Ectodermal cell (in vitro differentiated cells): ENCODE results near the gene TBXAS1.

Experiments used
- H3K27ac ChIP-seq: 2 replicates; pipeline ENCODE4 v1.7.0; 2013; ENCODE audit warnings: mild to moderate bottlenecking, low read depth, low read length; ENCODE audit not compliant: insufficient read depth, poor library complexity, severe bottlenecking
- H3K27me3 ChIP-seq: 2 replicates; pipeline ENCODE4 v1.7.0; 2013; ENCODE audit warnings: mild to moderate bottlenecking, low read length; ENCODE audit not compliant: insufficient read depth, control insufficient read depth, poor library complexity, severe bottlenecking
- H3K36me3 ChIP-seq: one replicate; pipeline ENCODE4 v1.7.0; 2013; ENCODE audit warnings: low read length; ENCODE audit not compliant: control insufficient read depth, insufficient read depth
- H3K4me1 ChIP-seq: one replicate; pipeline ENCODE4 v1.7.0; 2013; ENCODE audit warnings: low read length; ENCODE audit not compliant: control insufficient read depth, insufficient read depth
- H3K4me3 ChIP-seq: 2 replicates; pipeline ENCODE4 v1.7.0; 2013; ENCODE audit warnings: low read depth, low read length, control low read depth; ENCODE audit not compliant: insufficient read depth
- H3K9me3 ChIP-seq: 2 replicates; pipeline ENCODE4 v1.7.0; 2013; ENCODE audit warnings: mild to moderate bottlenecking, low read length, moderate library complexity; ENCODE audit not compliant: control insufficient read depth
- WGBS, 2 experiments: methylation state at CpG; one replicate each; pipeline ENCODE4 v1.1.7; 2013; ENCODE audit warnings: missing lambda C conversion rate in 2 of 2; 5-methylcytosine and 5-hydroxymethylcytosine counted together

Gene TBXAS1

DNA sequence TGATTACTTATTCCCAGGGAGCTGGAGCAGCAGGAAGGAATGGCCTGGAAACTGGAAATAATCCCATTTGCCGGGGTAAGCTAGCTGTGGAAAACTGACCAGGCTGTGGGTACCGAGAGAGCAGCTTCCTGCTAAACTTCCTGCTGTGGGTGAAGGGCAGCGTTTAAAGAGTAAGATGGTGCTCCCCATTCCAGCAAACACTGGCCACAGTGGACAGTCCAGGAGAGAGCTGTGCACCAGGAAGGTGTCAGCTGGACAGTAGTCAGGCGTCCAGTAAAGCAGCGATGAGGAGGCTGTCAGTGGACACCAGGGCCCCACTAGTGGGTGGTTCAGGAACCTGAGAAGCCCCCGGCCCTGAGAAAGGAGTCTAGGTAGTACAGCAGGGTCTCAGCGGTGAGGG lies 55.4 kb downstream of the TBXAS1 start:
- Histone ChIP-seq H3K36me3 (no peaks in the 10 kb centered on the region), H3K27ac (no peak overlapping the region), H3K4me1 (no peaks in the 10 kb centered on the region), H3K4me3 (no peak overlapping the region), H3K9me3 (no peaks in the 10 kb centered on the region), H3K27me3 (no peaks in the 10 kb centered on the region)
- WGBS, 2 experiments: 95 to 96% methylated on average over 7 of the region's 7 CpGs

DNA sequence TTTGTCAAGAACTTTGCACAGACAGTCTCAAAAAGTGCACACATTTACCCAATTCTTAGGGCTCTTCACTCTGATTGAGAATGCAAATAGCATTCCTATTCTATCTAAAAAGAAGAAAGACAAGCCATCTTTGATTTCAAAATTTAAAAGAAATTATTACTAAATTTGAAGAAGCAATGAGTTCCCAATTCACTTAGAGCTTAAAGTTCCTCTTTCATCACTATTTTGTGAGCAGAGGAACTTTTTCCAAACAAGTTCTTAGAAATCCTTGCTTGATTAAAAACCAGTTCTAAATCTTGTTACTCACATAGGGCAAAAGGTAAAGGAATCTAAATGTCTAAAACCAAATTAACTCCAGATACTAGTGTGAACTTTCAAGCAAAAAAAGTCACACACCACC lies 56.4 kb downstream of the TBXAS1 start:
- Histone ChIP-seq H3K4me3 (no peak overlapping the region), H3K27me3 (no peaks in the 10 kb centered on the region), H3K27ac (no peak overlapping the region), H3K36me3 (no peaks in the 10 kb centered on the region), H3K4me1 (no peaks in the 10 kb centered on the region), H3K9me3 (no peaks in the 10 kb centered on the region)

- 86 to 88% methylated on average over 1 of the region's 2 CpGs for WGBS, 2 experiments
- Histone ChIP-seq H3K27me3 (no peaks in the 10 kb centered on the region), H3K36me3 (no peaks in the 10 kb centered on the region), H3K9me3 (no peaks in the 10 kb centered on the region), H3K27ac (no peak overlapping the region), H3K4me1 (no peaks in the 10 kb centered on the region), H3K4me3 (no peak overlapping the region)
Observed at GRCh38 chr7:139886206-139886605, 57.1 kb downstream of the TBXAS1 start.

DNA sequence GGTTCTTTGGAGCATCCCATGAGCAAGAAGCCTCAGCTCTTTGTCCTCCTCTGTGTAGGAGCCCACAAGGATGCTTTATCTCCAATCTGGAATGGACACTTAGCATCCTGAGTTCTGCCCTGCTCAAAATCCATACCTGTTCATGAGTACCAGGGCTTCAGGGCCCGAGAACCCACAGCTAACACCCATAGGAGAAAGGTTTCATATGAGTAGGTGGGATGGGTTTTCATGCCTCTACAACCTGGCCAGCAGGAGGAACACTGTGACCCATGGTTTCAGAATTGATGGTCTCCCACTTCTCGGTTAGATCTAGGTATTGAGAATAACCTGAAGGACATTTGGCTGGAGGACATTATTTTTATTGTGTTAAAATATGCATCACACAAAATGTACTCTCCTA lies 57.8 kb downstream of the TBXAS1 start:
- H3K36me3 ChIP-seq: no peaks in the 10 kb centered on the region
- H3K27ac ChIP-seq: no peak overlapping the region
- no peak overlapping the region for H3K4me3 ChIP-seq
- no peaks in the 10 kb centered on the region for H3K9me3 ChIP-seq
- 91 to 100% methylated on average over 2 of the region's 2 CpGs for WGBS, 2 experiments
- H3K4me1 ChIP-seq: no peaks in the 10 kb centered on the region
- no peaks in the 10 kb centered on the region for H3K27me3 ChIP-seq

DNA sequence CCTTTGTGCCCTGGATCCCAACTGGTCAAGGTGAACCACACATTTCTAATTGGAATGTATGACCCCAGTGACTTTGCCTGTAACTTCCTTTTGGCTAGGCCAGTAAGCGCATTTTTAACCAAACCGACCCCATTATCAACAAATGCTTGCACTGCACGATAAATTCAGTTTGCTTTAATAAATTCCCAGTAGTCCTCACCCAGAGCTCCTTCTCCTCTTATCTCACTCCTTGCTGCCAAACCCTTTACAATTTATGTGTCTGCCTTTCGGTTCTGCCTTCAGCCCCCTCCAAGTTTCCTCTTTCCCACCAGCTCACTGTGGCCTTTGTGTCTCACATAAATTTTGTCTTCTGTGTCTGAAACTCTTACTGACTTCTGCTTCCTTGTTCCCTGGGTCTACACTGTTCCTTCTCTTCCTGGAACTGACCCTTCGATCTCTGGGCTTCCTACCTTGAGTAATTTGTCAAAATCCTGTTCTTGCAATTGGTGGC lies 59.0 kb downstream of the TBXAS1 start:
- Histone ChIP-seq H3K36me3 (no peaks in the 10 kb centered on the region), H3K4me3 (no peak overlapping the region), H3K4me1 (no peaks in the 10 kb centered on the region), H3K9me3 (no peaks in the 10 kb centered on the region), H3K27ac (no peak overlapping the region), H3K27me3 (no peaks in the 10 kb centered on the region)
- WGBS, 2 experiments: 92 to 94% methylated on average over 5 of the region's 5 CpGs

DNA sequence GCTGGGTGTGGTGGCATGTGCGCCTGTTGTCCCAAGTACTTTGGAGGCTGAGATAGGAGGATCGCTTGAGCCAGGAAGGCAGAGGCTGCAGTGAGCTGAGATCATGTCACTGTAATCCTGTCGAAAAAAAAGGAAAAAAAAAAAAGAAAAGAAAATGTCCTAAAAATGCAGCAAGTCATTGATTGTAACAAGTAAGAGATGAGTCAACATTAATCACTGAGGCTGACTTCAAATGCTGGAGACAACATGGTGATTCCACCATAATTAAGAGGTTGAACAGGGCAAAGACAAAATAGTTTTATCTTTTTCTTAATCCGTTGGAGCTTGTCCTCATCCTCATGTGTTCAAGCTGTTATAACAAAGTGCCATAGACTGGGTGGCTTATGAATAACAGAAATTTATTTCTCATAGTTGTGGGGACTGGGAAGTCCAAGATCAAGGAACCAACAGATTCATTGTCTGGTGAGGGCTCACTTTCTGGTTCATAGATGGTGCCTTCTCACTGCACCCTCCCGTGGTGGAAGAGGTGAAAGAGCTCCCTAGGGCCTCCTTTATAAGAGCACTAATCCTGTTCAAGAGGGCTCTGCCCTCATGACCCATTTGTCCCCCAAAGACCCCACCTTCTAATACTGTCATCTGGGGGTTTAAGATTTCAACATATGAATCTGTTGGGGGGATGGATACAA lies 60.3 kb downstream of the TBXAS1 start:
- no peaks in the 10 kb centered on the region for H3K9me3 ChIP-seq
- H3K4me3 ChIP-seq: no peak overlapping the region
- 85 to 95% methylated on average over 5 of the region's 5 CpGs for WGBS, 2 experiments
- H3K36me3 ChIP-seq: no peaks in the 10 kb centered on the region
- no peaks in the 10 kb centered on the region for H3K27me3 ChIP-seq
- H3K4me1 ChIP-seq: no peaks in the 10 kb centered on the region
- no peak overlapping the region for H3K27ac ChIP-seq

DNA sequence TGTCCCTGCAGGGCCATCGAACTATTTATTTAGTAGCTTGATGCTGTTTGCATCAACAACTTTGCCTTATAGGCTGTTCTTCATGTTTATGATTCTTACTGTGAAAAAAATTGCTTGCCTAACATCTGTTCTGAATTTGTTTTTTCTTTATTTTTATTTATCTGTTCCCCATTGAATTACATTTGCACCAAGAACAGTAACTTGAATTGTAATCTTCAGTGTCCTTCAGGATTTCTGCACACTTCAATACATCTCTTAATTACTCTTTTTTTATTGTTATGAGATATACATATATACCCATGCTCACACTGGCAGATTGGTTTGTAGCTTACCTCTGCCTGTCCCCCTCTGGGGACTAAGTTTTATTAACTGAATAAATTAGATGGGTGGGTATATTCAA lies 64.4 kb downstream of the TBXAS1 start:
- no peaks in the 10 kb centered on the region for H3K36me3 ChIP-seq
- no peak overlapping the region for H3K4me3 ChIP-seq
- 92 to 94% methylated on average over 1 of the region's 1 CpG for WGBS, 2 experiments
- H3K27me3 ChIP-seq: no peaks in the 10 kb centered on the region
- no peaks in the 10 kb centered on the region for H3K4me1 ChIP-seq
- H3K27ac ChIP-seq: no peak overlapping the region
- H3K9me3 ChIP-seq: no peaks in the 10 kb centered on the region

DNA sequence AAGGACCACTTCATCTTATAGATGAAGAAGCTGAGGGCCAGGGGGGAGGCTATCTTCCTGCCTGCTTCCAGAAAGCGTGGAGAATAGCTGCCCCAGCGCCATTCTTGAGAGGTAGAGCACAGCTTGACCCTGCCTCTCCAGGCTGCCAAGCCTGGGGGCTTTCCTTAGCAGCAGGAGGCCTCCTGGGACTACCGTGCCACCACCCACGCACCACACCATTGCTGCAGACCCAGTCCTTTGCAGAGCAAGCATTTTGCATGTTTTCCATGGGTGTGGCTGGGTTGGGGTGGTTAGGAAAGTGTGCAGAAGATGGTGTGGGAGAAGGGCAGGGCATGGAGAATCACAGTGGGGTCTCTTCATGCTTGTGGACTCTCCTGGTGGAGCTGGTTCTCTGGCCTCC lies 64.9 kb downstream of the TBXAS1 start:
- 82 to 86% methylated on average over 4 of the region's 4 CpGs for WGBS, 2 experiments
- no peak overlapping the region for H3K4me3 ChIP-seq

DNA sequence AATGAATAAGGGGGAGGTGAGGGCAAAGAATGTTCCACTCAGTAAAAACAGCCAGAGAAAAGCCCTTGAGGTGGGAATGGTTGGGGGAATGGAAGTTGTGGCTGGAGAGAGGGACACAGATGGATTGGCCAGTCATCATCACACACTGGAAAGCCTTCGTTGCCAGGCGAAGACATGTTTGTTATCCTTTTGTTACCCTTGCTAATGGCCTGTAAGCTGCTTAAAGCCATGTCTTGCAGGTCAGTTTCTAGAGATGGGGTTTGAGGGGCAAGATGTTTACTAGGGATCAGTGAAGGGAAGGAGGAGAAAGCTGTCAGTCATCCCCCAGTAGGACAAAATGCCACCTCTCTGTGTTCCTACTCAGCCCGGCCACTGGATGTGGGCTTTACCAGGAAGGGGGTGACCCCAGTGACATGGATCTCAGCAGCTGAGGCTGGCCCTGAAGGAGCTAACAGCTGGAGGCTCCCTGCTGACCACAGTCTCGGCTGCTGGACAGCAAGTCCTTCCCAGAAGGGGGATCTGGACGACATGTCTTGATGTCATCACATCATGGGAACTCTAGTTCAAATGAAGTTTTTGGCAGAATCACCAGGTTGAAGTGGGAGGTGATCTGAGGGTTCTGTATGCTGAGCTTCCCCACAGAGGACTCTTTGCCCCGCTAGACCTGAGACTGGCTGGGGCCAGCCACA lies 66.2 kb downstream of the TBXAS1 start:
- WGBS, 2 experiments: 82 to 84% methylated on average over 6 of the region's 6 CpGs
- Histone ChIP-seq H3K9me3 (no peaks in the 10 kb centered on the region), H3K27ac (no peak overlapping the region), H3K4me1 (no peaks in the 10 kb centered on the region), H3K27me3 (no peaks in the 10 kb centered on the region), H3K36me3 (no peaks in the 10 kb centered on the region), H3K4me3 (no peak overlapping the region)

More for the DNA sequence above, 64.9 kb downstream of the TBXAS1 start:
- no peaks in the 10 kb centered on the region for H3K4me1 ChIP-seq
- no peaks in the 10 kb centered on the region for H3K9me3 ChIP-seq
- H3K27me3 ChIP-seq: no peaks in the 10 kb centered on the region
- H3K27ac ChIP-seq: no peak overlapping the region
- no peaks in the 10 kb centered on the region for H3K36me3 ChIP-seq

DNA sequence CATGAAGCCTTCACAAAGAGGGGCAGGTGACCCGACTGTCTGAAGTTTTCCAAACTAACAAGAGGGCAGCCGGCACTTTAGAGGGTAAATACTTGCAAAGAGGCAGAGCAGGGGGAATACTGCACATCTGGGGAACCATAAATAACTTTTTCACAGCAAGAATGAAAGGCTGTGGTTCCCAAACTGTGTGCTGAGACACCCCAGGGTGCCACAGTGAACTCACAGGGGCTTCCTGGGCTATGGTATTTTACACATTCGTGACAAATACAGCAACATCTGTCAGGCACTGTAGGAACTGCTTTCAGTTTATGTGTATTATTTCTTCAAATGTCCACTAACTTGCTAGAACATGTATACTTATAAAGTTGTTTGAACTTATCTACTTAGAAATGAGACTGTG lies 67.2 kb downstream of the TBXAS1 start:
- no peak overlapping the region for H3K4me3 ChIP-seq
- WGBS, 2 experiments: 91 to 92% methylated on average over 3 of the region's 3 CpGs
- H3K27me3 ChIP-seq: no peaks in the 10 kb centered on the region
- H3K9me3 ChIP-seq: no peaks in the 10 kb centered on the region
- H3K36me3 ChIP-seq: no peaks in the 10 kb centered on the region
- H3K27ac ChIP-seq: no peak overlapping the region
- no peaks in the 10 kb centered on the region for H3K4me1 ChIP-seq
